ENCODE results near the gene FEN1. TPM values are rescaled to one million over a fixed set of nuclear protein-coding genes. Genes with fewer than 3 reads are reported as not detected.
A peak's percentile ranks its signal among the peaks of the same experiment; 100 is the strongest.

Gene FEN1
- total RNA-seq, 1 donor from 2014 or later, result 13.8 TPM

GRCh38 chr11:61817471-61818202 is 24.9 kb downstream of the FEN1 start:
- H3K36me3 Mint-ChIP-seq (ENCODE audit: low read depth, unreplicated experiment), result no peaks in the 10 kb centered on the region
- no peaks in the 10 kb centered on the region for H3K9me3 Mint-ChIP-seq (ENCODE audit: unreplicated experiment)
- DNase-seq (ENCODE audit: low read depth) (no peak), FAIRE-seq (no peak)
- Histone ChIP-seq H3K9ac (ENCODE audit: low read length) (peak overlapping the region; percentile 90), H4K20me1 (ENCODE audit: insufficient read depth, low read length) (no peaks in the 10 kb centered on the region), H3K79me2 (ENCODE audit: insufficient read depth, low read length) (peaks cover 11% of the 10 kb centered on the region), H3K36me3 (ENCODE audit: insufficient read depth, low read length) (peaks cover 5% of the 10 kb centered on the region), H3K27ac (ENCODE audit: low read depth, low read length) (peak overlapping the region; percentile 85), H3K27me3 (ENCODE audit: insufficient read depth, low read length) (no peaks in the 10 kb centered on the region), H3K4me3 (ENCODE audit: insufficient read depth, low read depth, low read length) (peak overlapping the region; percentile 69), H3K9me3 (ENCODE audit: insufficient read depth, low read depth, low read length) (no peaks in the 10 kb centered on the region), H3K4me2 (ENCODE audit: low read length) (peak overlapping the region; percentile 90), H2AFZ (ENCODE audit: low read depth, low read length) (peak overlapping the region; percentile 77), H3K4me1 (ENCODE audit: insufficient read depth, low read length) (peaks cover 12% of the 10 kb centered on the region)
- H3K27me3 Mint-ChIP-seq (ENCODE audit: low read depth, unreplicated experiment), result no peaks in the 10 kb centered on the region
- H3K4me1 Mint-ChIP-seq (ENCODE audit: low read depth, unreplicated experiment), result peaks cover 11% of the 10 kb centered on the region
- TF ChIP-seq EZH2 (IDR thresholded peaks at IDR 0.05; ENCODE audit: insufficient read depth, low read length) (no peak), CTCF (IDR thresholded peaks at IDR 0.05; ENCODE audit: insufficient read depth, low read depth, low read length) (no peak)
- H3K4me3 Mint-ChIP-seq (ENCODE audit: unreplicated experiment), result peak overlapping the region; percentile 86
- peak overlapping the region; percentile 93 for H3K27ac Mint-ChIP-seq (ENCODE audit: unreplicated experiment)

- H3K27me3 Mint-ChIP-seq (ENCODE audit: low read depth, unreplicated experiment), result no peaks in the 10 kb centered on the region
- peaks cover 11% of the 10 kb centered on the region for H3K79me2 ChIP-seq (ENCODE audit: insufficient read depth, low read length)
- H3K27me3 ChIP-seq (ENCODE audit: insufficient read depth, low read length), result no peaks in the 10 kb centered on the region
- H3K27ac Mint-ChIP-seq (ENCODE audit: unreplicated experiment), result no peak overlapping the region
- no peak overlapping the region for H3K9ac ChIP-seq (ENCODE audit: low read length)
- no peak for TF ChIP-seq EZH2 (IDR thresholded peaks at IDR 0.05; ENCODE audit: insufficient read depth, low read length)
- TF ChIP-seq CTCF (IDR thresholded peaks at IDR 0.05; ENCODE audit: insufficient read depth, low read depth, low read length), result no peak
- no peak for FAIRE-seq
- DNase-seq (ENCODE audit: low read depth), result peak; percentile 40
- no peaks in the 10 kb centered on the region for H3K9me3 ChIP-seq (ENCODE audit: insufficient read depth, low read depth, low read length)
- no peak overlapping the region for H2AFZ ChIP-seq (ENCODE audit: low read depth, low read length)
- peak overlapping the region; percentile 14 for H3K4me3 Mint-ChIP-seq (ENCODE audit: unreplicated experiment)
- peaks cover 12% of the 10 kb centered on the region for H3K4me1 ChIP-seq (ENCODE audit: insufficient read depth, low read length)
- no peaks in the 10 kb centered on the region for H3K36me3 ChIP-seq (ENCODE audit: insufficient read depth, low read length)
- peak overlapping the region; percentile 28 for H3K4me2 ChIP-seq (ENCODE audit: low read length)
- no peak overlapping the region for H3K27ac ChIP-seq (ENCODE audit: low read depth, low read length)
- no peaks in the 10 kb centered on the region for H3K36me3 Mint-ChIP-seq (ENCODE audit: low read depth, unreplicated experiment)
- no peaks in the 10 kb centered on the region for H4K20me1 ChIP-seq (ENCODE audit: insufficient read depth, low read length)
- H3K4me3 ChIP-seq (ENCODE audit: insufficient read depth, low read depth, low read length), result no peak overlapping the region
- no peaks in the 10 kb centered on the region for H3K9me3 Mint-ChIP-seq (ENCODE audit: unreplicated experiment)
- peaks cover 11% of the 10 kb centered on the region for H3K4me1 Mint-ChIP-seq (ENCODE audit: low read depth, unreplicated experiment)
Measured at GRCh38 chr11:61820174-61820573, 27.5 kb downstream of the FEN1 start.
